Ovary (tissue), 3 donors: Measurements from ENCODE around the gene ASTL.

Experiments
- CTCF ChIP-seq, 3 donors: fragments of 450-650 bp in 2 of 3; fragments of 200-600 bp in 1 of 3; IDR thresholded peaks; one replicate each; pipeline versions ENCODE4 v1.5.1 to v1.8.0; 2016 to 2022; ENCODE audit warnings: antibody characterized with exemption in 3 of 3, mild to moderate bottlenecking in 1 of 3
- POLR2A ChIP-seq: fragments of 450-650 bp; IDR thresholded peaks from one replicate; pipeline ENCODE4 v1.6.1; 2017; ENCODE audit warnings: antibody characterized with exemption, mild to moderate bottlenecking, moderate library complexity
- donor health status: DM: no; HTN: no; CAD: no.

- TF ChIP-seq CTCF (IDR thresholded peaks at IDR 0.05) (no peak), POLR2A (no peak)
These were observed 12.7 kb upstream of the ASTL start for GRCh38 chr2:96150791-96151594.
